IPS-18a (cell line): Measurements from ENCODE around the gene FERD3L.
A peak's percentile ranks its signal among the peaks of the same experiment; 100 is the strongest.

Source experiments
- H3K27ac ChIP-seq: one replicate; pipeline ENCODE4 v1.5.1; 2013; ENCODE audit warnings: low read length
- H3K27me3 ChIP-seq: one replicate; pipeline ENCODE4 v1.6.1; 2013; ENCODE audit warnings: mild to moderate bottlenecking, low read length; ENCODE audit not compliant: control insufficient read depth, insufficient read depth
- H3K36me3 ChIP-seq: one replicate; pipeline ENCODE4 v1.6.1; 2013; ENCODE audit warnings: low read depth, low read length; ENCODE audit not compliant: control insufficient read depth
- H3K4me1 ChIP-seq: one replicate; pipeline ENCODE4 v1.6.1; 2013; ENCODE audit warnings: low read depth, low read length; ENCODE audit not compliant: control insufficient read depth
- H3K4me3 ChIP-seq: one replicate; pipeline ENCODE4 v1.5.1; 2013; ENCODE audit warnings: low read length
- H3K9ac ChIP-seq: one replicate; pipeline ENCODE4 v1.6.1; 2013; ENCODE audit warnings: mild to moderate bottlenecking, low read length, moderate library complexity
- H3K9me3 ChIP-seq: one replicate; pipeline ENCODE4 v1.6.1; 2013; ENCODE audit warnings: low read depth, low read length; ENCODE audit not compliant: control insufficient read depth

FERD3L gene

DNA sequence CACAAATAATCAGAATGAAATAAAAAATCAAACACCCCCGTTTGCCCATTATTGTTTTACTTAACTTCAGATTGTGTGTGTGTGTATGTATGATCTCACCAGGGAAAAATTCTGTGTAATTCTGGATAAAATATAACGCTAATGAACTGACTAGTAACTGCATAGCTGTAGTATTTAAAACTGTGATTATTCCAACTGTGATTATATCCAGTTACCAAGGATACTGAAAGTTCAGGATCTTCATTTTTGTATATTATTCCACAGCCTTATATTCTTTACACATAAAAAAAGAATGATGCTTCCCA, 30.7 kb downstream of the FERD3L start:
- no peak overlapping the region for H3K27ac ChIP-seq
- H3K9ac ChIP-seq: no peak overlapping the region
- peaks cover 3% of the 10 kb centered on the region for H3K9me3 ChIP-seq
- peaks cover 42% of the 10 kb centered on the region for H3K4me1 ChIP-seq
- no peaks in the 10 kb centered on the region for H3K36me3 ChIP-seq
- peaks cover 98% of the 10 kb centered on the region for H3K27me3 ChIP-seq
- H3K4me3 ChIP-seq: no peak overlapping the region

DNA sequence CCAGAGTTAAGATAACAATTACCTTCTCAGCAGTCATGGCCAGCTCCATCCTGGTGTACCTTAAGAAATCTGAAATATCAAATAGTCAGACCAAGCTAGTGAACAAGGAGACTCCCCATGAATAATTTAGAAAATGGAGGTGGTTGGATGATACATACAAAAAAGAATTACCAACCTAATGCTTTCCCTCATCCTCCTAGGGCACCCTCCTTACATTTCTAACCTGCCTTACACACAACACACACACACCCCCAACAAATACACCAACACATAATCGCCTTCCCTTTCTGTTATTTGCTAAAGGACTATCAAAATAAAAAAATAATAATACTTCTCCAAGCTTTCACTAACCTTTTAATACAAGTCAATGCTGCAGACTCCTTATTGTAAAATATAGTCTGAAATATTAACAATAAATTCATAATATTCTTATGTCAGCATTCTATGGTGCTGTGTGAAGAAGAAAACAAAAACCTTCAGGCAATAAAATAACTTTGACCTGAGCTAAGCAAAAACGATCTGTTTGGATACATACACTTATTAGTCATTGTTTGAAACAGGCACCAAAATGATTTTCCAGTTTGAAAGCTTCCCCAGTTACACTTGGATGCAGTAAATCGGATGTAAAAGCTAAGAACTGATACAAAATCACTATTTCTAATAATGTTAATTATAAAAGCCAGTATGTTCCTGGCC, 31.2 kb downstream of the FERD3L start:
- no peak overlapping the region for H3K27ac ChIP-seq
- H3K9me3 ChIP-seq: peaks cover 3% of the 10 kb centered on the region
- H3K27me3 ChIP-seq: peaks cover 98% of the 10 kb centered on the region
- H3K4me3 ChIP-seq: no peak overlapping the region
- peaks cover 41% of the 10 kb centered on the region for H3K4me1 ChIP-seq
- H3K9ac ChIP-seq: no peak overlapping the region
- no peaks in the 10 kb centered on the region for H3K36me3 ChIP-seq

DNA sequence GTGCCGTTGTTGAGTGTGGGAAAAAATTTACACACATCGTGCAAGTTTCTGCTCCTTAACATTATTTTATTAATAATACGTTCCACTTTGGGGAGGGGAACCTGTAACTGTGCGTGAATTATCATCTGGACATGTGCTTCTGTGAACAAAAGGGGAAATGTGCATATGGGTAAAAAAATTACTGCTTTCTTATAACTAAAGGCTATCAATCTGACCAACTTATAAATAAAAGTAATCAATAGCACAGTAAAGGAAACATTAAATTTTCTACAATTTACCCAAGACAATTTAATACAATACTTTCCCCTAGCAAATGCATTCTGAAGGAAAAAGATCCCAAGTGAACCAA, 32.2 kb downstream of the FERD3L start:
- H3K9ac ChIP-seq: no peak overlapping the region
- no peak overlapping the region for H3K4me3 ChIP-seq
- H3K36me3 ChIP-seq: no peaks in the 10 kb centered on the region
- H3K27me3 ChIP-seq: peaks cover 98% of the 10 kb centered on the region
- H3K9me3 ChIP-seq: peaks cover 3% of the 10 kb centered on the region
- no peak overlapping the region for H3K27ac ChIP-seq
- H3K4me1 ChIP-seq: peaks cover 42% of the 10 kb centered on the region

DNA sequence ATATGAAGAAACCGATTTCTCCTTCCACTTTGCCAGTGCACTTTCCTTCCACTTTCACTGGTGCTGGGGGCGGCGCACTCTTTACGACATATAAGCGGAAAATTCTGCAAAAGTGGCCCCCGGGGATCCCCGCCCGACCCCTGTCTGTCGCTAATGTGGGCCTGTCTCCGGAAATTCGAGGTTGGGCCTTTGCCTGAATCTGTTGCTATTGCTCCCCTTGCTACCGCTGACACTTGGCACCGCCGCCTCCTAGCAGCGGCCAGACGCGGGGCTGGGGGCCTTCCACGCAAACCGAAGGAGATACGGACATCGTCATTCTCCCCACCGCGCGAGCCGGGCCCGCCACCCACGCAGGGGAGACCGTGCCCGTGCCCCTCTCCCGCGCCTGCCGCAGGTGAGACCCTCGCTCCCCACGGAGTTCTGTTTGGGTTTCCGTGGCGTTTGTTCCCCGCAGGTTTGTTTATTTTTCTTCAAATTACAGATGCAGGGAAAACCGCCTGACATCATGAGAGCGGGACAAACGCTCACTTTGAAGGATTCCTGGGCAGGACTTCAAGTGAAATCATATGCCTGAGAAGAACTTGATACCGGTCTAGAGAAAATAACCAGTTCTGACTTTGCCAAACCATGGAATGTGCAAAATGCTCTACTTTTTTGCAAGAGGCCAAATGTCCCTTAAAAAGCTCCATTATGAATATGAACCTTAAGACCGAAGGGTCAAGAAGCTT, 32.8 kb downstream of the FERD3L start:
- Histone ChIP-seq H3K9me3 (peaks cover 3% of the 10 kb centered on the region), H3K27ac (no peak overlapping the region), H3K9ac (no peak overlapping the region), H3K4me1 (peaks cover 42% of the 10 kb centered on the region), H3K36me3 (no peaks in the 10 kb centered on the region), H3K27me3 (peaks cover 98% of the 10 kb centered on the region), H3K4me3 (peak overlapping the region; percentile 25)

DNA sequence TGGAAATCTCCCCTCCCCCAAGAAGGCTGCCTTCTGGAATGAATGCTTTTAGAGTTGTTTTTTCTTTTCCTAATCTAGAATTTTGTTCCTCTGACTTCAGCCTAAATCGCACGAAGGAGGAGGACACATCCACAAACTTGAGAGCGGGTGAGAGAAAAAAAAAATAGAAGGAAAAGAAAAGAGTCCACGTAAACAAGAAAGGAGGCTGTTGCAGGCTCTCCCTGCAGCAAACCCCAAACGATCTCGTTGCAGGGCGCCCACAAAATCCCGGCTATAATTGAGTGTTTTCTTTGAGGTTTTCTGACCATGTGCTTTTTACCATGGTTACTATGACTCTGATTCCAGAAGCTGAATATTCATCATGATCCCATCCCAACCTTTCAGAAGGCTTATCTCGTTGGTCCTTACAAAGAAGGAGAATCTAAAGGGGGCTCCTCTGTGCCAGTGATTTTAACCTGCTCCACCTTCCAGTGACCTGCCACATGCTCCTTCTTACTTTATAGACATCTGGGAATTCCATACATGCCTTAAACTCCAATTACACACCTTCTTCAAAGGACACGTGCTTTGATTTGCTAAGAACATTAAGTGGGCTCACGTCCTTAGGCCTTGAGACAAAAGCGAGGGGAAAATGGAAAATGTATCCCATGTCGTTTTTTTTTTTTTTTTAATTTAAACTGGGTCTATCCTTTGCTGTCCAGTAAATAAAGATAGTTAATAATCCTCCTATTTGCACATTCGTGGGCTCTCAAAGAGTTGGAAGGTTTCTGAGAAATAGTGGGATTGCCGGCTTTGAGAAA, 33.5 kb downstream of the FERD3L start:
- Histone ChIP-seq H3K27ac (no peak overlapping the region), H3K4me3 (peak overlapping the region; percentile 25), H3K9ac (no peak overlapping the region), H3K4me1 (peaks cover 47% of the 10 kb centered on the region), H3K36me3 (no peaks in the 10 kb centered on the region), H3K27me3 (peaks cover 100% of the 10 kb centered on the region), H3K9me3 (peaks cover 3% of the 10 kb centered on the region)

DNA sequence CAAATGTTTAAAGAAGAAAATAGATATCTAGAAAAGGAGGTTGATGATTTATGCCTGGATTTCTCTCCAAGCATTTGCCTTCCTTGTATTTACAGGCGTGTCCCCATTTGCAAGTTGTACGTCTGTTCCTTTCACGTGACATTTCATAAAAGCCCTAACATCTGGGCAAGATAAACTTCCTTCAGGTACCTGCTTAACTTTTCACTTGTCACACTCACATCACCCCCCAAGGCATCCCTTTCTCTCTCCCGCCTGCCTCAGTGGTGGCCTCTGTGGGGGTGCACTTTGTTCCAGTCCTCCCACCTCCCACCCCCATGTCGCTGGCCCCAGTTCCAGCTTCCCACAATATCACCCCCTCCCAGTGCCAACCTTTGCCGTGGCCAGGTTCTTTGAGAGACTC, 34.4 kb downstream of the FERD3L start:
- Histone ChIP-seq H3K9me3 (peaks cover 3% of the 10 kb centered on the region), H3K27ac (no peak overlapping the region), H3K4me1 (peaks cover 49% of the 10 kb centered on the region), H3K36me3 (no peaks in the 10 kb centered on the region), H3K4me3 (peak overlapping the region; percentile 10), H3K27me3 (peaks cover 100% of the 10 kb centered on the region), H3K9ac (no peak overlapping the region)

DNA sequence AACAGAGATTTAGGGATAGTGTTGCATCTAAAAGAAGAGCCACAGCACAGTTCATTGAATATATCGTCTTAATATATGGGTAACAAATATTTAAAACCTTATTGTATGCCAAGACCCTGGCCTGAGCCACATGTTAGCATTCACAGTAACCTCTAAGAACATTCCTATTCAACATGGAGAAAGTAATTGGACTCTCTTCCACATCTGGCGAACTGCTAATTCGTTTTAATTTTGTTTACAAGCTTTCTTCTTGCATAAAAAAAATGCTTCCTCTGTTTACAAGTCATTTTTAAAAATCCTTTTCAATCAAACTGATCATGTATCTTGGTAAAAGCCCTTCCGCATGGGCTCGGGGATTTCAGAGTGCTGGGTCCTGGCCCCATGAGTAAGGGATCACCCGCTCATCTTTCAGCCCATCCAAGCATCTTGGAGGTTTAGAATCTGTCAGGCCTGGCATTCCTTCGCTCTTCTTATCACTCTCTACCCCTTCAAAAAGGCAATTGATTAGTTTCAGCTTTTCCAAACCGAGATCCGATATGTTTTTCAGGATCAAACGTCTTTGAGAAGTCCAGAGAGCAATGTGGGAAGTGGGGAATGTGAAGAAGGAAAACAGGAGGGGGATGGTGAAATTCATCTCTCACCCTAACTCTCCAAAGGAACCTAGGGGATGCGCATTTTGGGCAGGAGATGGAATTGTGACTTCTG, 35.0 kb downstream of the FERD3L start:
- Histone ChIP-seq H3K9ac (no peak overlapping the region), H3K27me3 (peaks cover 100% of the 10 kb centered on the region)

DNA sequence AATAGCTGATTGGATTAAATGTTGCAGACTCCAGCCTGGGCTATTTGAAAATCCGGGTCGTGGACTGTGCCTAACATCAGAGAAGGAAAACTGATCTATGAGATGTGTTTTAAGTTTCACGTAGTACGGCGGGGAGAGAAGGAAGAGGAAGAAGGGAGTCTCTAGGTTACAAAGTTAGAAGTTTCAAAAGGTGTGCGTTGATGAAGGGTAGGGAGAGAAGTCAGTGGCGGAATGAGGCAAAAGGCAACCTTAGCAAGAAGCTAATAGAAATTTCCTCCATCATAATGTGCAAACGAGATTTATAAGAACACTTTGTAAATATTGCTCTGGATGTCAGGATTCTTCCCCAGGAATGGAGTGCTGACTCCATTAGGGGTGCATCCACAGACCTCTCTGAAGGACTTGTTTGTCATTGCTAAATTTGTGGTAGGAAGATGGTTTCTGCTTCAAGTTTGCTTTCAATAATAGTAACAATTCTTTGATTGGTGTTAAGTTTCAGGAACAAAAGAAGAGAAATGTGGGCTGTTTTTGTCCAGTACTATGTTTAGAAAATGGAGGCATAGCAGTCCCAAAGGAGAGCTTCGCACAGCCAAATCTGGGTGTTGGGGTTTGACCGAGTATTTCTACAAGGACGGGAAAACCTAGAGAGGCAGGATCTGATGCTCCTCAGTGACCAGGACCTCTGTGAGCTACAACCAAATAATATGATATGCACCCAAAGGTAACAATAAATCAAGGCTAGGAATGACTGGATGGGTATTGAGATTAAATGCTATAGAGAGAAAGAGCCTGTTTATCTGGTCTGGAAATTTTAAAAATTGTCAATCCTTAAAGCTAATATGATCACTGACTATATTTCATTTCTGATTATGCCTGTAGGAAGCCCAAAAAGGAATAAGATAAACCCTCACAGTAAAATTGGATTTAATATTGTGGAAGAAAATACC, 35.9 kb downstream of the FERD3L start:
- Histone ChIP-seq H3K27me3 (peaks cover 100% of the 10 kb centered on the region), H3K4me1 (peaks cover 51% of the 10 kb centered on the region), H3K27ac (no peak overlapping the region), H3K36me3 (no peaks in the 10 kb centered on the region), H3K9me3 (peaks cover 3% of the 10 kb centered on the region), H3K9ac (no peak overlapping the region), H3K4me3 (peak overlapping the region; percentile 65)

More for the DNA sequence above, 35.0 kb downstream of the FERD3L start:
- Histone ChIP-seq H3K27ac (no peak overlapping the region), H3K4me3 (peak overlapping the region; percentile 10), H3K9me3 (peaks cover 3% of the 10 kb centered on the region), H3K36me3 (no peaks in the 10 kb centered on the region), H3K4me1 (peaks cover 51% of the 10 kb centered on the region)

DNA sequence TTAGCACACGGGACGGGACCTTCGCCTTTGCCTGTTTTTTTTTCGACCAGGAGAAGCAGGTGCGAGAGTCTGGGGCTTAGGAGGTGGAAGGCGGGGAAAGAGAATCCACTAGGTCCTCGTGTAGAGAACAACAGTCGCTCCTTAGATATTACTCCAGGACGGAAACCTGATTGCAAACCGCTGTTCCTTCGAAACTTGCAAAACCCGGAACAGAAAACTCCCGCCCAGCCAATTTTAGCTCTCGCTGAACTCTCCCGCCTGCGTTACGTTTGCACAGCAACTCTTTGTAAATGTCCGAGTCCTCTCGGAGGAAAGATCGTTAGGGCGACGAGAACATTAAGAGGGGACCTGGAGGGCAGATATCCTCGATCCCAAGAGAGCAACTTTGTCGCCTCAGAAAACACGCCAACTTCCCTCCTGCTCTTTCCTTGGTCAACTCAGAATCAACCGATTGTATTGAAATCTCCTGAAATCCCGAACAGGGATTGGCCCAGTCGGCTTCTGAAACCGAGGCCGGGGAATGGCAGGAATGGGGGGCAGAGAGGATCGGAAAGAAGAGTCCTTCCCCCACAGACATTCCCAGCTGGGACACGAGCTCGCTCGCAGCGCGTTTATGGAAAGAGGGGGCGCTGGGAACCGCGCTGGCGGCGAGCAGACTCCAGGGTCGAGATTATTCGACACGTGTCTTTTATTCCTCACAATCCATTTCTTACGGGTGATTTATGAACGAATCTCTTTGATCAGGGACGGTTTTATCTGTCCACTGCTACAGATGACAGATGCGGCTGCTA, 37.7 kb downstream of the FERD3L start:
- Histone ChIP-seq H3K4me1 (peaks cover 46% of the 10 kb centered on the region), H3K9ac (no peak overlapping the region), H3K4me3 (peak overlapping the region; percentile 65)

DNA sequence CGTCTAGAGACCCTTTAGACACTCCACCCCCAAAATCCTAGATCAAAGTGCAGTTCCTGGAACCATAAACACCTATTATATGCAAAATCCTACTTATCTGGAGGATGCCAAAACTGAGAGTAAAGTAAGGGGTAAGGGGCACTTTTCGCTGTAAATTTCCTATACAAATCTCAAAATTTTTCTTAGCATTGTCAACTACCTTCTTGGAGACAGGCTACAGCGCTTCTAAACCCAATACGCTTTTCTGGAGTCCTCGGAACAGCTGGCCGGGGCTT, 38.2 kb downstream of the FERD3L start:
- Histone ChIP-seq H3K4me3 (peak overlapping the region; percentile 65), H3K36me3 (no peaks in the 10 kb centered on the region), H3K27ac (no peak overlapping the region), H3K9me3 (no peaks in the 10 kb centered on the region), H3K9ac (no peak overlapping the region), H3K4me1 (peaks cover 42% of the 10 kb centered on the region), H3K27me3 (peaks cover 91% of the 10 kb centered on the region)

More for the DNA sequence above, 37.7 kb downstream of the FERD3L start:
- Histone ChIP-seq H3K27me3 (peaks cover 97% of the 10 kb centered on the region), H3K36me3 (no peaks in the 10 kb centered on the region), H3K27ac (no peak overlapping the region), H3K9me3 (no peaks in the 10 kb centered on the region)
